ENCODE data around the gene DYNC2I2.
A peak's percentile ranks its signal among the peaks of the same experiment; 100 is the strongest.
"Not testable (repeated sequence)": the region's sequence is repeated elsewhere in the genome, so short reads cannot be mapped to it uniquely, and the experiment has no call there.

The DYNC2I2 gene

DNA sequence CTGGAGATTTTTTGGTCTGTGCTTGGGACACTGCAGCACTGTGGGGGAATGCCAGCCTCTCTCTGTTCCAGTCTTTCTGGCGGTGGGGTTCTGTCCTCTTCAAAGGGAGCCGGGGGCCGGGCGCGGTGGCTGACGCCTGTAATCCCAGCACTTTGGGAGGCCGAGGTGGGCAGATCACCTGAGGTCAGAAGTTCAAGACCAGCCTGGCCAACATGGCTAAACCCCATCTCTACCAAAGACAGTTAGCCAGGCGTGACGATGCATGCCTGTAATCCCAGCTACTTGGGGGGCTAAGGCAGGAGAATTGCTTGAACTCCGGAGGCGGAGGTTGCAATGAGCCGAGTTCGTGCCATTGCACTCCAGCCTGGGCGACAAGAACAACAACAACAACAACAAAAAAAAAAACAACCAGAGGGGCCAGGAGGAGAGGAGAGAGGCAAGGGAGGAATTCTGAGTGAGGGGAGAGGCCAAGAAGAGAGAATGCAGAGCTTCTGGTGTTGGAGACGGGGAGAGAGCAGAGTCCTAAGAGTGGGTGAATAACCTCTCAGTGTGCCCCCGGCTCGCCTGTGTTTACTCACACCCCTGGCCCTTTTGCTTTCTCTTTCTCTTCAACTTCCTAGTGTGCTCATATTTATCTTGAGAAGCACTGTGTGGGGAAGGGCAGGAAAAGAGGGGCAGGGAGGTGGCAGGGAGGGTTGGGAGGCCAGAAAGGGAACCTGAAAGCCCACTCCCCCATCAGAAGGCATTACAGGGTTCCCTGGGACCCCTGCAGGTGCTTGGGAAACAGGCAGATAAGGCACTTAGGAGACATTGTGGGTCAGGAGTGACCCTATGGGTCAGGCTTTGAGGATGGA lies 29.2 kb upstream of the DYNC2I2 start:
- no peak for DNase-seq

DNA sequence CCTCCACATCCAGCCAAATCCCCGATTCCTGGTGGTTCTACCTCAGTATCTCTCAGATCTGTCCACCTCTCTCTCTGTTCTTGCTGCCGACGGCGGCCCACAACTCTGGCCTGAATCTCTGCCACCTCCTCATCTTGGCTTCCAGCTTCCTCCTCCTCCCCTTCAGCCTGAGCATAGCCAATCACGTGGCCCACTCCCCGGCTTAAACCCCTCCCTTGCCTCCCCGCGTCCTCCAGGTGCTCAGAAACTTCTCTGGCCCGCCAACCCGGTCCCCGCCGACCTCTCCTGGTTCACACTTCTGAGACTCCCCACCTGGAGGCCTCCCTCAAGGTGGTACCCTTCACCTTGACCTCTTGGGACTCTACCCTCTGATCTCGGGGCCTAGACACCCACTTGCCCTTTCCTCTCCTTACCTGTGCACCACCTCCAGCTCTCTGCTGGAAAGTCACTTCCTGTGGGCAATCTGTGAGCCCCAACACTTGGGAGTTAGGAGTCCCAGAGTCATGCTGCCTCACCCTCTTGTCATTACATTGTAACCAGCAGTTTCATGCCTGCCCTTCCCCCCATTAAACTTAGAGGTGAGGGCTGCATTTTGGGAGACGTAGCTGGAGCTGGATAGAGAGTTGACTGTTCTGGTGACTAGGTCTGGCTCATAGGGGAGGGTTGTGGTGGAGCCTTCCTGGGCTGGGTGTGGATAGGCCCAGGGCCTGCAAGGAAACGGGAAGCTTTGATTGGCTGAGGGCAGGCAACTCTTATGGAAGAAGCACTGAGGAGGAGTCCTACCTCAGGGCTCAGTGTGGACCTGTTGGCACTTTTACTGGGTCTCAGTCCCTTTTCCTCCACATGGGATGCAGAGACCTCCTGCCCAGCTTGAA lies 27.9 kb upstream of the DYNC2I2 start:
- peak; percentile 24 for DNase-seq

DNA sequence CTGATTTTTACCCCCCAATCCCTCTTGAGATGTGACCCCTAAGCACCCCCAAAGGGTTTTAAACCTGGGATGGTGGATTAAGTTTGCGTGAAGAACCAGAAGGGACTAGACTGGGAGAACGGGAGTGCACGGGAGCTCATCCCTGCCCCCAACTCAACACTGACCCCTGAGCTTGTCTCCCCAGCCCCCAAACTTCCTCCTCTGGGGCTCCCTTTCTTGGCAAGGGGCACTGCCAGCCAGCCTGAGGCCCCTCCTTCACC lies 27.3 kb upstream of the DYNC2I2 start:
- peak; percentile 61 for DNase-seq

DNA sequence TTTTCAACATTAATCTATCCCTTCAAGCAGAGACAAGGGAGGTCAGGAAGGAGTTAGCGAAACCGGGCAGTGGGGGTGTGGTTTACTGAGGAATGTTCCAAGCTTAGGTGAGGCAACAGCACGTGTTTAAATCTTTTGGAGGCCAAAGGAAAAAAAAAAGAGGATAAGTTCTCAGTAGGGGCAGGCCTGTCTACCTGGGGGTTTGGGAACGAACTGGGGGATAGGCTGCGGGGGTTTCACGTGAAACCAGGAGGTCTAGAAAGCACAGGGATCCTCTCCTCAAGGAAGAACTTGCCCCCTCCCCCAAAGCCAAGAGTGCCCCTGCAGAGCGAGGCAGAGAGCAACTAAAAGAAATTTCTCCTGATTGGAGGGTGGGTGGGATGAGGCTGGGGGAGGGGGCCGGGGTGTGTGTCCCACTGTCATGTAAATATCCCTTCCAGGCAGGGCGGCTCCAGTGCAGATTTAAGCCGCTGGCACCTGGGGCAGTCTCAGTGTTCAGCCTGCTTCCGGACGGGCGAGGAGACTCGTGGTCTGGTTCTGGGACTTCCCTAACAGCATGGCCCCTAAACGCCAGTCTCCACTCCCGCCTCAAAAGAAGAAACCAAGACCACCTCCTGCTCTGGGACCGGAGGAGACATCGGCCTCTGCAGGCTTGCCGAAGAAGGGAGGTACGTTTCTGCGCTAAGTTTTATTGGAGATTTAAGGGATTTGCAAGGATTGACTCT lies 26.9 kb upstream of the DYNC2I2 start:
- peak; percentile 52 for DNase-seq

DNA sequence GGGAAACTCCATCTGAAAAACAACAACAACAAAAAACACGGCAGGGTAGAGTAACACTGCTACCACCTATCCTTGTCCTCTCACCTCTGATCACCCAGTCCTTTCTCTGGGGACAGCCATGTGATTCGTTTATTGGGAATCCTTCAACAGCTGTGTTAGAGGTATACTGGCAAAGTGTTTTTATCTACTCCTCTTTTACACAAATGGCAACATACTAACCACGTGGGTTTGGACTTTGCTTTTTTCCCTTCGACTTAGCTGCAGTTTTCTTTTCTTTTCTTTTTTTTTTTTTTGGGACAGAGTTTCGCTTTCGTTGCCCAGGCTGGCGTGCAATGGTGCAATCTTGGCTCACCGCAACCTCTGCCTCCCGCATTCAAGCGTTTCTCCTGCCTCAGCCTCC lies 21.1 kb upstream of the DYNC2I2 start:
- DNase-seq: no peak

DNA sequence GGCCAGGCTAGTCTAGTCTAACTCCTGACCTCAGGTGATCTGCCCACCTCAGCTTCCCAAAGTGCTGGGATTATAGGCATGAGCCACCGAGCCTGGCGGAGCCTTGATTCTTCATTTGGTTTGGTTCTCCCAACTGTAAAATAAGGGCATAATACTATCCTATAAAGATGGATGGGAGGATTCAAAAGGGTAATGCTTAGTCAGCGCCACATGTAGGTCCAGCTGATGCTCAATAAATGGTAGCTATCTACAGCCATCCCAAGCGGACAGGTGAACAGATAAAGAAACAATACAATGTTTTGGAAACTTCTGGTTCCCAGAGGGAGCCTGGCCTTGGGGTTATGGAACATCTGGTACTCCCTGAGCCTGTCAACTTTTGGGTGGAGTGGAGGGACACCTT lies 18.7 kb upstream of the DYNC2I2 start:
- no peak for DNase-seq

DNA sequence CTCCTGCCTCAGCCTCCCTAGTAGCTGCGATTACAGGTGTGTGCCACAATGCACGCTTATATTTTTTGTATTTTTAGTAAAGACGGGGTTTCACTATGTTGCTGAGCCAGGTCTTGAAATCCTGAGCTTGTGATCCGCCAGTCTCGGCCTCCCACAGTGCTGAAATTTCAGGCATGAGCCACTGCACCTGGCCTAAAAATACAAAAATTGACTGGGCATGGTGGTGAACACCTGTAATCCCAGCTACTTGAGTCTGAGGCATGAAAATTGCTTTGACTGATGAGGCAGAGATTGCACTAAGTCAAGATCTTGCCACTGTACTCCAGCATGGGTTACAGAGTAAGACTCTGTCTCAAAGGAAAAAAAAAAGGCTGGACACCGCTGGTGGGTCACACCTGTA lies 13.1 kb upstream of the DYNC2I2 start:
- DNase-seq: no peak

DNA sequence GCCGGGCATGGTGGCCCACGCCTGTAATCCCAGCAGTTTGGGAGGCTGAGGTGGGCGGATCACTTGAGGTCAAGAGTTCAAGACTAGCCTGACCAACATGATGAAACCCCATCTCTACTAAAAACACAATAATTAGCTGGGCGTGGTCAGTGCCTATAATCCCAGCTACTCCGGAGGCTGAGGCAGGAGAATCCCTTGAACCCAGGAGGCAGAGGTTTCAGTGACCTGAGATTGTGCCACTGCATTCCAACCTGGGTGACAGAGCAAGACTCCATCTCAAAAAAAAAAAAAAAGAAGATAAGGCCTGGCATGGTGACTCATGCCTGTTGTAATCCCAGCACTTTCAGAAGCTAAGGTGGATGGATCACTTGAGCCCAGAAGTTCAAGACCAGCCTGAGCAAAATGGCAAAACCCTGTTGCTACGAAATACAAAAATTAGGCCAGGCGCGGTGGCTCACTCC lies 9.9 kb upstream of the DYNC2I2 start:
- DNase-seq: not testable (repeated sequence)

DNA sequence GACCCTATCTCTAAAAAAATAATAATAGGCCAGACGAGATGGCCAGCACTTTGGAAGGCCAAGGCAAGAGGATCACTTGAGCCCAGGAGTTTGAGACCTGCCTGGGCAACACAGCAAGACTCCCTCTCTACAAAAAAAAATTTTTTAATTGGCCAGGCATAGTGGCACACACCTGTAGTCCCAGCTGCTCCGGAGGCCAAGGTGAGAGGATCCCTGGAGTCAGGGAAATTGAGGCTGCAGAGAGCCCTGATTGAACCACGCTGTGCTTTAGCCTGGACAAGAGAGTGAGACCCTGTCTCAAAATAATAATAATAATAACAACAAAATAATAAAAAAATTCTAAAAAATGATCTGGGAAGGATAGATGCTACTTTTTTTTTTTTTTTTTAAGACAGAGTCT lies 1.1 kb upstream of the DYNC2I2 start:
- no peak for DNase-seq

DNA sequence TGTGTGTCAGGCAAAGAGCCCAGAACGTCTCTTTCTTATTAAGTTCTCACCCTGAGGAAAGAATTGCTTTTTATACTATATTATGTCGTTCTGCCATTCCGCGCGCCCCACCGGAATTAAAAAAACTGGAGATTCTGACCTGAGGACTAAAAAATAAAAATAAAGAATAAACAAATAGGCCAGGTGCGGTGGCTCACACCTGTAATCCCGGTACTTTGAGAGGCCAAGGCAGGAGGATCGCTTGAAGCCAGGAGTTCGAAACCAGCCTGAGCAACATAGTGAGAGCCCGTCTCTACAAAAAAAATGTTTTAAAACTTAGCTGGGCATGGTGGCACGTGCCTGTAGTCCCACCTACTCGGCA lies 677 bp upstream of the DYNC2I2 start:
- DNase-seq: no peak

DNA sequence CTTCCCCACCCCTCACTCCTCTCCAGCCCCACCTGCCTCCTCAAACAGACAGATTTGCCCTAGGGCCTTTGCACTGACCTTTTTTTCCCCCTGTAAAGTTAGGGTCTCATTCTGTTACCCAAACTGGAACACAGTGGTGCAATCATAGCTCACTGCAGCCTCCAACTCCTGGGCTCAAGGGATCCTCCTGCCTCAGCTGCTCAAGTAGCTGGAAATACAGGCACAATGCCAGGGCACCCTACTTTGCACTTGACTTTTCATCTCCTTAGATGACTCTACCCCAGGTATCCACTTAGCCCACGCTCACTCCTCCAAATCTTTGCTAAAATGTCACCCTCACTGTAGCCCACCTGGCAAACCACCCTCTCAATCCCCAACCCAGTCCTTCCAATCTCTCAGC lies 2.2 kb downstream of the DYNC2I2 start:
- no peak for DNase-seq

DNA sequence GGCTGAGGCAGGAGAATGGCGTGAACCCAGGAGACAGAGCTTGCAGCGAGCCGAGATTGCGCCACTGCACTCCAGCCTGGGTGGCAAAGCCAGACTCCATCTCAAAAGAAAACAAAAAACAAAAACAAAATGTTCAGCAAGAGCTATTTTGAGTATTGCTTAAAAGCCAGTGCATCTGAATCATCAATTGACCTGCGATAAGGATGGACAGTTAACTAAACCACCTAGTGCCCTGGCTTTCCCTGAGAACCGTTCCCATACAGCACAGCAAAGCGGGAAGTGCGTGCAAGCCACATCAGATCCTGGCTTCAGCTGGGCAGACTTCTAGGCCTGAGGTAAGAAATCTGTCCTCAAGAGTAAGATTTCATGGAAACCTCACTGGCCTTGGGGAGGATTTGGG lies 2.7 kb downstream of the DYNC2I2 start:
- no peak for DNase-seq

DNA sequence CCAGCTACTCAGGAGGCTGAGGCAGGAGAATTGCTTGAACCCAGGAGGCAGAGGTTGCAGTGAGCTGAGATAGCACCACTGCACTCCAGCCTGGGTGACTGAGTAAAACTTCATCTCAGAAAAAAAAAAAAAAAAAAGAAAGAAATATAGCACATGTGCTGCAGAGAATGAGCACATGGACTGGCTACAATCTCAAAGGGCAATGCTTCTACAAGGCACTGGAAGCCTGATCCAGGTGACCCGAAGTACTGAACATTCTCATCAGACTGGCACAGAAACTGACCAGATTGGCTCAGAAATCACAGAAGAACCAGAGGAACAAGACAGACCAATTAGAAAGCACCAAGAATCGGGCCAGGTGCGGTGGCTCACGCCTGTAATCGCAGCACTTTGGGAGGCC lies 4.8 kb downstream of the DYNC2I2 start:
- no peak for DNase-seq

DNA sequence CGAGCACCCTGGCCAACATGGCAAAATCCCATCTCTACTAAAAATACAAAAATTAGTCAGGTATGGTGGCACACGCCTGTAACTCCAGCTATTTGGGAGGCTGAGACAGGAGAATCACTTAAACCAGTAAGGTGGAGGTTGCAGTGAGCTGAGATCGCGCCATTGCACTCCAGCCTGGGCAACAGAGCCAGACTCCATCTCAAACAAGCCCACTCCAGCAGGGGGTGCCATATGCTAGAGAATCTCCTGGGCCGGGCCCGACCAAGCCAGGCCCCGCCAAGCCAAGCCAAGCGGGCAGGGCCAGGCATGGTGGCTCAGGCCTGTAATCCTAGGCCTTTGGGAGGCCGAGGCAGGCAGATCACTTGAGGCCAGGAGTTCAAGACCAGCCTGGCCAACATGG lies 8.4 kb downstream of the DYNC2I2 start:
- not testable (repeated sequence) for DNase-seq

DNA sequence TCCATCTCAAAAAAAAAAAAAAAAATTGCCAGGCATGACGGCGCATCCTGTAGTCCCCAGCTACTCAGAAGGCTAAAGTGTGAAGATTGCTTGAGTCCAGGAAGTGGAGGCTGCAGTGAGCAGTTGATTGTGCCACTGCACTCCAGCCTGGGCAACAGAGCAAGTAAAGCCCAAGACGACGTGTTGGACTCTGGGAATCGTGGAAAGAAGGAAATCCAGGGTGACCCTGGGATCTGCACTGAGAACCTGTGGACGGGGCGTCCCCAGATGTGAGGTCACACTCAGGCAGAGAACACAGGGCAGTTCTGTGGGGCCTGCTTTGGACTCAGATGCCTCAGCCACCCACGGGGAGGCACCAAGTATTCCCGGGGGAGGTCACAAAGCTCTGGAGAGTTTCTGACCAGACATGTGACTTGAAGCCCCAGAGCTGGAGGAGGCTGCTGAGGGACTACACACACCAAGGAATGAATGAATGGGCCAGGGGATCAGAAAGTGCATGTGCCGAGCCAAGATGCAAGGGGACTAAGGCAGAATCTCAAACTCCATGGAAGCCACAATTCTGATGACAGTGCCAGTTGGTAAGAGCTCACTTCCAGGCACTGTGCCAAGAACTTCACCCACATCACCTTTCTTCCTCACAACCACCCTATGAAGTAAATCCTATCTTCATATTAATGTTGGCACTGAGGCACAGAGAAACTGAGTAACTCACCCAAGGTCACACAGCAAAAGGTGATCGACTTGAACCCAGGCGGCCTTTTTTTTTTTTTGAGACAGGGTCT lies 12.9 kb downstream of the DYNC2I2 start:
- DNase-seq: no peak

DNA sequence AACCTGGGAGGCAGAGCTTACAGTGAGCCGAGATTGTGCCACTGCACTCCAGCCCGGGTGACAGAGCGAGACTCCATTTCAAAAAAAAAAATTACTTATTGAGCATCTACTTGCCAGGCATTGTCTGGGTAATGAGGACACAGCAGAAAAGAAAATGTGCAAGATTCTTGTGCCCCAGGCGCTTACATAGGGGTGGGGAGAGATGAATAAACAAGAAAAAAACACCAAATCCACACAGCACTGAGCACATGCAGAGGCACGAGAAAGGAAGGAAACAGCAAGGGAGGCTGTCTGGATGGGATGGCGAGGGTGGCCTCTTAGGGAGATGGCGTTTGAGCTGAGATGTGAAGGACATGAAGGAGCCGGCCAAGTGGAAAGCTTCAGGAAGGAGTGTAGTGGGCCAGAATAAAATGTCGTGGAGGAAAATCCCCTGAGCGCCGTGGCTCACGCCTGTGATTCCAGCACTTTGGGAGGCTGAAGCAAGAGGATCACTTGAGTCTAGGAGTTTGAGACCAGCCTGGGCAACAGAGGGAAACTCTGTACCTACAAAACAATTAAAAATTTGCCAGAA lies 13.9 kb downstream of the DYNC2I2 start:
- DNase-seq: peak; percentile 68

DNA sequence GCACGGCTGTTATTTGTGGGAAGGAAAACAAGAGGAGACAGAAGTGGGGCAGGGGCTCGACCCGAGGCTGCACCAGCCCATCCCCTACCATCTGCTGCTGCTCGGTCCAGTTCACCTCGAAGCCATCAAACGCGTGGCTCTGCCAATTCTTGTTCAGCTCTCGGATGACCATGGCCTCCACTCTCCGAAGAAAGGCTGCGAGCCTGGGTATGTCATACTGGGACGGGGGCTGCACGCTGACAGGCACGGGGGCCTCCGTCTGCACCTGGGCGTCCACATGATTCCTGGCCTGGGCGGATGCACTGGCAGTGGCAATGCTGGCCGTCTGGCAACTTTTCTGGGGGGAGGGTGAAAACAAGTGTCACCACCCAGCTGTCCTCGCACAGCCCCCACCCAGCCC lies 16.0 kb downstream of the DYNC2I2 start:
- no peak for DNase-seq

DNA sequence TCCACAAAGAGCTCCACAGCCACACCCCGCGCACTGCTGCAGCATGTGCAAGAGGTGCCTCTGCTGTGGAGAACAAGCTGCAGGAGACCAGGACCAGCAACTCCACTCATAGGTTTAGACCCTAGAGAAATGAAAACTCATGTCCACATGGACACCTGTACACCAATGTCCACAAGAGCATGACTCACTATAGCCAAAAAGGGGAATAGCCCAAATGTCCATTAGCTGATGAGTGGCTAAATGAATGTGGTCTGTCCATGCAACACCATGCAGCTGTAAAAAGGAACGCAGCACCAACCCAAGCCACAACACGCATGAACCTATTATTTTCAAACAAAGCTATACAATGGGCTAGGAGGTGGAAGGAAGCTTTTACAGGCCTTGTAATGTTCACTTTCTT lies 18.1 kb downstream of the DYNC2I2 start:
- no peak for DNase-seq

DNA sequence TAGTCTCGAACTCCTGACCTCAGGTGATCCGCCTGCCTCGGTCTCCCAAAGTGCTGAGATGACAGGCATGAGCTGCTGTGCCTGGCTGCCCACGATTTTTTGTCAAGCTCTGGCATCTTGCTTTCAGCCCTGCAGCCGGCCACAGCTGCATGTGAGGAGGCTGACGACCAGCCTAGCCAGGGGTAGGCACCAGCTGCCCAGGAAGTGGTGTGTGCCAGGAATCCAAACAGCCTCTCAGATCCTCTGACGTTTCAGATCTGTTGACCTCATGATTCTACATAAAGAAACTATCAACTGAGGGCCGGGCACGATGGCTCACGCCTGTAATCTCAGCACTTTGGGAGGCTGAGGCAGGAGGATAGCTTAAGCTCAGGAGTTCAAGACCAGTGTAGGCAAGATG lies 19.0 kb downstream of the DYNC2I2 start:
- DNase-seq: no peak

DNA sequence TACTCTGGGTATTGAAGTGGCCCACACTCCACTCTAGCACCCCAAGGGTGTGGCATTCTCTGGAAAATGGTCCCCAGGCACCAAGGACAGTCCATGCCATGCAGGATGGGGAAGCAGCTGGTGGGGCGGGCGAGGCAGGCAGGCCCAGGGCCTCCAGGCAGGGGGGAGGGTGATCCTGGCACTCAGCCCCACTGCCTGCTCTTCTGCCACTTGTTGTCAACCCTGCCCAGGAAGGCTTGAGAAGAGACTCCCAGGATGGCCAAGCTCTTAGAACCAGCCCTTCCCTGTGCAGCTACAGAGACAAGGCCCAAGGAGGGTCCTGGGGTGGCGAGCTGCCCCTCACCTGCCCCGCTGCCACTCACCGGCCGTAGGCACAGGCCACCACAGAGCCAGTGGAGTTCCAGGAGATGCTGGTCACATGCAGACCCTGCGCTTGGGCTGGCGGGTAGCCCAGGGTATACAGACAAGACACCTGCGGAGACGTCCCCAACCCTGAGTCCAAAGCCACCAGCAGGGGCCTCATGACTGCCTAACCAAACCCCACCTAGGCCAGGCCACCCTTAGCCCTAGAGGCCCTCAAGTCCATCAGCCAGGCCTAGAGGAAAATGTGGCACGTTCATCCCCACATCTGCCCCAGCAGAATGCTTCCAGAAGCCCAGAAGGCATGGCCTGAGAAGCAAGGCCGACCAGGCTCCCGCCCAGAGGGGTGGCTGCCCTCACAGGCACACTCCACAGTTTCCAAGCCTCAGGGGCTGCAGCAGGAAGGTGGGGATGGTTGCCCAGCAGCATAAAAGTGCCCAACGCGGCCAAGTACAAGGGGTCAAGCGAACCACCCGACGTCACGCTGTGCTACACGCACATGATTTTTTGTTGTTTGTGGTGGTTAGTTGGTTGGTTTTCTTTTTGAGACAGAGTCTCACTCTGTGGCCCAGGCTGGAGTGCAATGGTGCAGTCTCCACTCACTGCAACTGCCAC lies 19.8 kb downstream of the DYNC2I2 start:
- DNase-seq: no peak

DNA sequence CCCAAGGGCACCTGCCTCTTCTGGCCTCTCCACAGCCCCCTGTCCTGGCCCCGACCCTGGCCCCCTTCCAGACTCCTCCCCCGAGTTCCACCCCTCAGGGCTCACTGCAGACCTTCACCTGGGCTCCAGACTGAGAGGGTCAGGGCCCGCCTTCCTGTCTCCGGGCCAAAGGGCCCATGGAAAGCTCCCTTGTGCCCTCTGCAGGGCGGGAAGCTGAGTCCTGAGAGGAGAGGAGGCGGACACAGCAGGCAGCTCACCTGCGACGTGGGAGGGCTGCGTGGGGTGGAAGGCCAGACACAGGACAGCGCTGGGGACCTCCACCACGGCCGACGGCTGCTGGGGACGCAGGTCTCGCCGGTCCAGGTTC lies 20.6 kb downstream of the DYNC2I2 start:
- DNase-seq: no peak
